NCI-H748 treated with DMSO at 0.1 percent for 48 hours (cell line): ENCODE results near the gene PTPRH.

Experiments
- DNase-seq: peaks from one replicate; lab custom pipeline; 2025; lab: John Stamatoyannopoulos, UW

The PTPRH gene

GRCh38 chr19:55208880-55209692, at the start of gene PTPRH:
PTPRH (minus strand) TSS chr19:55209501; CDS start chr19:55209433, 68 bp downstream.
- no peak for DNase-seq

DNA sequence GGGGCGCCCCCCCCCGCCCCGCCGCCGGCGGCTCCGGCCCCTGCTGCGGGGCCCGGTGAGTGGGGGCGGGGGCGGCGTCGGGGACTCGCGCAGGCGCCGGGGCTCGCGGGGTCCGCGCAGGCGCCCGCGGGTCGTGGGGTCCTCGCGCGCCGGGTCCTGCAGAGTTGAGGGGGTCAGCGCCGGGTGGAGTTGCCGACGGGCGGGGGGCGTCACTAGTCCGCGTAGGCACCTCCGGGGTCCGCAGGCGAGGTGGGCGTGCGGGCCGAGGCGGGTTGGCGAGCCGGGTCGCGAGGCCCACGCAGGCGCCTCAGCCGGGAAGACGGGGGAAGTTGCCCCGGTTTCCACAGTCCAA, 49.2 kb upstream of the PTPRH start:
- no peak for DNase-seq

DNA sequence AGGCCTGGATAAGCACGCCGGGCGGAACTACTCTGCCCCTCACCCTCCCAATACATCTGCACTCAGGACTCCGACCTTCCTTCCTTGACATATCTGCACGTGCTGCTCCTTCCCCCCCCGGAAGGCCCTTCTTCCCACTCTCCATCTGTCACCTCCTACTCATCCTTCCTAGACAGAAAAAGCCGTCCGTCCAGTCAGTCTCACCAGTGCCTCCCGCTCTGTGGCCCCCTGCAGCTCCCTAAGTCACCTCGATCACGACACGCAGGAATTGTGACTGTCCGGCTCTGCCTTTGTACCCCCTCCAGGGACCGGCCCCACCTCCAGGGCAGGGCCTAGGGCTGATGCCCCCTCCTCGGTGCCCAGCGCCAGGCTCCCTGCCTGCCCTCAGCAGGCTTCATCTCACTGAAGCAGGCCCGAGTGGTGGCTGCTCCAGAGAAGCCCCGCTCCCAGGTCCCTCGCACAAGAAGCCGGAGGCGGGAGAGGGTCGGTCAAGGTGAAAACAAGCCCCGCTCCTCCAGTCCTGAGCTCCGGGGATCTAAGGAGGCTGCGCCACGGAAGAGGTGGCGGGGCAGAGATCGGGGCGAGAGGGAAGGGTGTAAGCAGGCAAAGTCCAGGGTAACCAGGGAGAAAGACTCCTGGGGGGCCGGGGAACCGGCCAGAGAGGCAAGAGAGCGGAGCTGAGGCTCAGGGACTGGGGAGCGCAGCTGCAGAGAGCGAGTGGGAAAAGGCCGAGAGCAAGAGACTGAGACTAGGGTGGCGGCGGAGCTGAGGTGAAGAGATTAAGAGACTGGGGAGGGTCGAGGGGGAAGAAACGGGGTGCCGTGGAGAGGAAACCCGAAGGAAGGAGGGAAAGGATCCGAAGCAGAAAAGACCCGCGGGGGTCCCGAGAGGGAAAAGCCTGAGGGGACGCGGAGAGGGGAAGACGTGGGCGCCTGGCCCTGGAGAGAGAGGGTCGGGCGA, 48.4 kb upstream of the PTPRH start:
- DNase-seq: no peak

- no peak for DNase-seq
These were observed 47.5 kb upstream of the PTPRH start for GRCh38 chr19:55256562-55257460.

DNA sequence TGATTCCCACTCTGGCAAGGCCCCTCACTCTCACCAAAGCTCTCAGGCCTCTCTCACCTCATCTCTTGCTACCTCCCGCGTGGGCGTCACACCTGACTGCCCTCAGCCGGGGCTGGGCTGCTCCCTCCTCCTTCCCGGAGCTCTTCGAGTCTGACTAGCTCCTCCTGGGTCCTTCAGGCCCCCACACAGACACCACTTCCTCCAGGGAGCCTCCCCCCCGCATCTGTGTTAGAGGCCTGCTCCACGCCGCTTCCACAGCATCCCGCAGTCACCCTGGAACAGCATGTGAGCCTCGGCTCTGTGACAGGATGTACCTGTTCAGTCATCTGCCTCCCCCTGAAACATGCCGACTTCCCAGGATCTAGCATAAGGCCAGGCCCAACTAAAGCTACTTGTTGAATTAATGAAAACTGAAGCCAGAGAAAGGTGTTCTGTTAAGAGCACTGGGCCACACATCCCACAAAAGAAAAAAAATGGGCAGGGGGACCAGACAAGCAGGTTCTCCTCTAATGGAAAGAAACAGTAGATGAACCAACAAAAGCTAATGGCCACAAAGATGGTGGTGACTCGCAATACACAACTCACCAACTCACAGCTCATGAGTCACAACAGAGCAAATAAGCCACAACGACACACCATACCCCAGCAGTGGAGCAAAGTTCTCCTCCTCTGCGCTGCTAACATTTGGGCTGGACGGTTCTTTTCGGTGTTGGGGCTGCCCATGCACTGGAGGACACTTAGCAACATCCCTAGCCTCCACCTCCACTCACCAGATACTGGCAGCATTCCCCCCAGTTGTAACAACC, 46.5 kb upstream of the PTPRH start:
- DNase-seq: no peak

DNA sequence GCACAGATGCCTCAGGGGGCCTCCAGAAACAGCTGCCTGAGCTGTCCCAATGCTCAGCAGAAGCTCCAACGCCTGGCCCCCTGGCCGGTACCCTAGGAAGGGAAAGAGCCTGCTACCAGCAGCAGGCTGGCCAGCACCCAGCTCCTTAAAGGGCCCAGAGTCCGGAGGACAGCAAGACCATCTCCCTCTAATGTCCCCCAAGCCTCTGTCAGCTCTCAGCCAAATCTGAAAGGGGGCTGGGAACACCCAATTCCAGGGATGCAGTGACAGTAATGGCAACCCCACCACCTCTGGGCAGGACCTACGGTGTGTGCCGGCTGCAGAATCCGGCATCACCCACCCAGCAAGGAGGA, 45.3 kb upstream of the PTPRH start:
- no peak for DNase-seq

GRCh38 chr19:55253842-55254624, 44.7 kb upstream of the PTPRH start:
- peak; percentile 53 for DNase-seq

DNA sequence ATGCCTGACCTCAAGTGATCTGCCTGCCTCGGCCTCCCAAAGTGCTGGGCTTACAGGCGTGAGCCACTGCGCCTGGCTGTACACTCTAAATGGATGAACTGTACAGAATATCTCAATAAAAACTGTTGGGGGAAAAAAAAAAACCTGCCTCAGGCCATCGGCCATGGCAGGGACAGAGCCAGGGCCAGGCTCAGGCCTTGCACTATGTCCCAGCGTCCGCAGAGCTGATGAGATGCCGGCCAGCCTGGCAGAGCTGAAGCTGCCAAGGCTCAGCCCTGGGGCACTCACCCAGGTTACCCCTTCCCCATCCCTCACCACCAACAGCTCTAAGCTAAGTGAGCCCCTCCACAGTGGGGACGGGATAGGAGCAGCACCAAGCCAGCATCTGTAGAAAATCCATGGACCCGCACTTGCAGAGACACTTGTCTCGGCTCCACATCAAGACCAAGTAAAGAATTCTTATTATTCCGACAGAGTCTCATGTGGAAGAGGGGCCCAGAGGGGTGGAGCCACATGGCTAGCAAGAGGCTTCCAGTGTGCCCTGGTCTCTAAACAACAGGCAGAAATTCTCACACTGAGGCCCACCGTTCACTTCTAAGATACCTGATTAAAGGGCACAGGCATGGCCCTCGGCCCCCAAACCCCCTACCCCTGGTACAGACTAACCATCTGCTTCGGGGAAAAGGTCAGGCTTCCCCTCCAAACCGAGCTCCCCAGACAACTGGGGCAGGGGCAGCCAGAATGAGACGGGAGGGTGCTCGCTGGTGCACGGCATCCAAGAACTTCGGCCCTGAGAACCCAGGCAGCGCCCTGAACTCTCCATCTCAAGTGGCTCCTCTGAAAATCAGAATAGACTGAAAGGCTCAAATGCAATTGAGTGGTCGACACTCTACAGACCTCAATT, 43.7 kb upstream of the PTPRH start:
- DNase-seq: no peak

GRCh38 chr19:55251341-55252081, 42.2 kb upstream of the PTPRH start:
- DNase-seq: no peak

- DNase-seq: no peak
These were observed 41.1 kb upstream of the PTPRH start for GRCh38 chr19:55250262-55251036.

- no peak for DNase-seq
These were observed 40.5 kb upstream of the PTPRH start for GRCh38 chr19:55249841-55250240.

GRCh38 chr19:55248704-55249103, 39.4 kb upstream of the PTPRH start:
- no peak for DNase-seq

- DNase-seq: no peak
These were observed 38.9 kb upstream of the PTPRH start for GRCh38 chr19:55248166-55248675.

DNA sequence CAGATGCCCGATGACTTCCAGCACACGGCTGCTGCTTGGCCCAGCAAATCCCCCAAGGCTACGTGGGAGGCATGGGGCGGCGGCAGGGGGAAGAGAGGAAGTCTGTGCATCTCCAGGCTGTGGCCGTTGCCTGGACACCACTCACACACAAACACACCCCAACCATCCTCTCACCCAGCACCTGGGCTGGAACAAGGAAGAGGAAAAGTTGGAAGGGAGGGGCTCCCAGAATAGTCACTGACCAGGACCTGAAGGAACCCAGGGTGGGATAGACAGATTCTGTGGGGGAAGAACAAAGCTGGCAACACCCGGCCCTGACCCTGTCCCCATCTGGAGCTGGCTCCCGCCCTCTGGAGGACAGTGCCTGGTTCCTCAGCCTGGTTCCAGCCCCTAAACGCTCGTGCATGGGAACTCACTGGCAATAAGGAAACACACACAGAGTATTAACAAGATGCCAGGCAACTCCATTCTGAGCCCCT, 38.4 kb upstream of the PTPRH start:
- no peak for DNase-seq

DNA sequence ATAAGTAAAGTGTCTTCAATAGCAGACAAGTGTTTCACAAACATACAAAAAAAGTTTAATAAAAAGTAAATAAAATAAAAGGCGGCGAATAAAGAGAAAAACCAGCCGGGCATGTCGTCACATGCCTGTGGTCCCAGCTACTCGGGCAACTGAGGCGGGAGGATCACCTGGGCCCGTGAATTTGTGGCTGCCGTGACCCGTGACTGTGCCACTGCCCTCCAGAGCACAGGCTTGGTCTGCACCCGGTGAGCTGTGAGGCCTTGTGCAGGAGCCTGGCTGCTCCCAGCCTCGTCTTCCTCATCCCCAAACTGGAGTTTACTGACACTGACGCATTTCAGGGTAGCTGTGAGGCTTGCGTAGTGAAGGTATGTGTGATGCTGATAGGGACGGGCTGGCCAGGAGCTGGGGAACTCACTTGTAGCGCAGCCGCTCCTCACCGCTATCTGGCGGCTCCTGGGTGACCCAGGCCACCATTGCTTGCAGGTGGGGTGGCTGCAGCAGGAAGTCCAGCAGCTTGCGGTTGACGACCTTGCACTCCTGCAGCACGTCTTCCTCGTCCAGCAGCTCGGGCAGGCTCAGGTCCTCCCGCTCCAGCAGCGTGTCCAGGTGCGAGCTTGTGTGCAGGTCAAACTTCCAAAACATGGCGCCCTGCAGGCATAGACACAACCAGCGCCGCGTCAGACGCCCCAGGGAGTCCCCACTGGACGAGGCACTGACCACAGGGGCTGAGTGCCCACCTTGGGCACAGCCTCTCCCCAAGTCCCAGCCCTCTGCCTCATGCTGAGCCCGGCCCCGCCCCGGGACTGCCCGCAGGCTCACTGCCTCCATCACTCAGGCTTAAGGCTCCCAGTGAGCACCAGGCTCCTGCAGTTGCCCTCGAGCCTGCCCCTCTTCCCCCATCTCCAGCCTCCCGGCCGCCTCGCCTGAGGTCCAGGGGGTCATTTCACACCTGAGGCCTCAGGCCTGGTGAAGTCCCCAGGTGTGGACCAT, 37.5 kb upstream of the PTPRH start:
- DNase-seq: no peak

DNA sequence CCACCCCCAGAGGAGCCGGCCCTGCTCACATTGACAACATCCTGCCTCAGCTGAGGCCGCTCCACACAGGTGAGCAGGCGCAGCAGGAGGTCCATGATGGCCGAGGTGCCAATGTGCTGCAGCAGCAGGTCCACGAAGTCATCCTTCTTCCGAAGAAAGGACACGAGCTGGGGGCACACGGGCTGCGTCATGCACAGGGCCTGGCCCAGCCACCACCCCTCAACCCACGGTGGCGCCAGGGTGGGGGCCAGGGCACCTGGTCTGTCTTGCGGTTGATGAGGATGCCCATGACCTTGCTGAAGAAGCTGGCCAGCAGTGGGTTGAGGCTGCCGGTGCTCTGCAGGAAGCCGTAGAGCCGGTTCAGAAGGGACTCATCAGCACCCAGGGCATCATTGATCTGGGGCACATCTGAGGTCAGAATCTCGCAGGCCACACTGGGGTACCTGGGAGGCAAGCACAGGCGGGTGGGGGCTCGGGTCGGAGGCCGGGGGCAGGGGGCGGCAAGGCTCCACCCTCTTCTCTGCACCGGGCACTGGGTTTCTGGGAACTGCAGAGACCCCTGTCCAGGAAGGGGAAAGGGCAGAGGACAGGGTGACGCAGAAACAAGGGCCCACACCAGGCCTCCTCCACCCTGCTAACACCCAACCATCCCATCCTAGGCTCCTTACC, 36.1 kb upstream of the PTPRH start:
- DNase-seq: no peak
